T-helper 9 cell (primary cell): ENCODE measurements around the gene IFNG-AS1.

Source experiments
- DNase-seq: peaks from one replicate; pipeline ENCODE4 v3.0.0-alpha.2; 2020

Gene IFNG-AS1

GRCh38 chr12:67996347-67996746, 7.1 kb downstream of the IFNG-AS1 start:
- DNase-seq, result no peak

DNA sequence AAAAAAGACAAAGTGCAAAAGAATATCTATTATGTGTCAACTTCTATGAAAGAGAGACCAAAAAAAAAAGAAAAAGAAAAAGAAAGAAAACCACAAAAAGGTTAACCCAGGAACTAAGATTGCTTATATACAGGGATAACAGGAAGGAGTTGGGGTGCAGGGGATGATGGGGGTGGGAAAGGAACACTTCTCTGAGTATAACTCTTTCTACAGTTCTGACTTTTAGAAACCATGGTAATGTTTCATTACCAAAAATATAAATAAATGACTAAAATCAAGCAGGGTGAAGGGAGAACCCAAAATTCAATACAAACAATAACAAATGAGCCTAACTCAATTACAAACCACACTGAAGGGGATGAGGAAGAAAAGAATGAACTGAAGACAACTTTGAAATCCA, 9.1 kb downstream of the IFNG-AS1 start:
- no peak for DNase-seq

DNA sequence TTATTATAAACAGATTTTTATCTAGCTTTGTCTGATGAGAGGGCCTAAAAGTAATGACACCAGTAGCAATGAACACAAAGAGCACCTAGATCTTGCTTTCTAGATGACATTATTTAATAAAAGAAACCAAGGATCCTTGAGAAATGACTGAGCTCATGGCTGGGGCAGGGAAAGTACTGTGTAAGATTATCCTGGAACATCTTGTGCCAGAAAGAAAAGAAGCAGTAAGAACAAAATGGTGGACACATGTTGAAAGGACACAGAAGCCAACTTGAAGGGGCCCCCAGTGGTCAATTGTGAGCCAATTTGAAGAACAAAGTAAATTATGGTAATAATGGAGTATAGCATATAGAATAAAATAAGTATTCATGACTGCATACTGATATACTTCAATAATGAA, 10.0 kb downstream of the IFNG-AS1 start:
- no peak for DNase-seq

- no peak for DNase-seq
Measured at GRCh38 chr12:68001486-68002466, 12.5 kb downstream of the IFNG-AS1 start.

DNA sequence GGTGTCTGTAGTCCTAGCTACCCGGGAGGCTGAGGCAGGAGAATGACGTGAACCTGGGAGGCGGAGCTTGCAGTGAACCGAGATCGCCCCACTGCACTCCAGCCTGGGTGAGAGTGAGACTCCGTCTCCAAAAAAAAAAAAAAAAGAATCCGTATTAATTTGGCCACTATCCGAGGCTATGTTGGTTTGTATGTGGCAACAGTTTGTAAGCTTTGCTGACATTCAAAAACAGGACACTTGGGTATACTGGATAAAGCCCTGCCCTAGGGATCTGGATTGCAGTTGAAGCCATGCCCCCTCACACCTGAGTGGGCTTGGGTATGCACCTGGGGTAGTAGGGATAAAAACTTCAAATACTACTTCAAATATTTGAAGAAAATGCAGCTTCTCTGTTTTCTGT, 14.5 kb downstream of the IFNG-AS1 start:
- DNase-seq, result no peak

- no peak for DNase-seq
Measured at GRCh38 chr12:68007033-68007432, 17.8 kb downstream of the IFNG-AS1 start.

DNA sequence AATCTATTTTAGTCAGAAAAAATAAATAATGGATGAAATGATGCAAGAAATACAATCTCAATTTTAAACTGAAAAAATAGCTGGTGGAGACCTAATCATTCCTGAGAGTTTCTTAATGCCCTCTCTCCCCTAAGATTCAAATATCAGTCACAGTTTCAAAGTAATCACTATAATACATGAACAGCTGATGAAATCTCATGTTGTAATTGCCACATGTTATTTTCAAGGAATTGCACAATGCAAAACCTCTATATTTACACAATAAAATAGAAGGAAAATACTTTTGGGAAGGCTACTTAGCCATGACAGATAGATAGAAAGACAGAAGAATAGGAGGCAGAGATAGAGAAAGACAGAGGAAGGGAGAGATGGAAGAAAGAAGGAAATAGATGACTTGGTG, 18.2 kb downstream of the IFNG-AS1 start:
- no peak for DNase-seq

DNA sequence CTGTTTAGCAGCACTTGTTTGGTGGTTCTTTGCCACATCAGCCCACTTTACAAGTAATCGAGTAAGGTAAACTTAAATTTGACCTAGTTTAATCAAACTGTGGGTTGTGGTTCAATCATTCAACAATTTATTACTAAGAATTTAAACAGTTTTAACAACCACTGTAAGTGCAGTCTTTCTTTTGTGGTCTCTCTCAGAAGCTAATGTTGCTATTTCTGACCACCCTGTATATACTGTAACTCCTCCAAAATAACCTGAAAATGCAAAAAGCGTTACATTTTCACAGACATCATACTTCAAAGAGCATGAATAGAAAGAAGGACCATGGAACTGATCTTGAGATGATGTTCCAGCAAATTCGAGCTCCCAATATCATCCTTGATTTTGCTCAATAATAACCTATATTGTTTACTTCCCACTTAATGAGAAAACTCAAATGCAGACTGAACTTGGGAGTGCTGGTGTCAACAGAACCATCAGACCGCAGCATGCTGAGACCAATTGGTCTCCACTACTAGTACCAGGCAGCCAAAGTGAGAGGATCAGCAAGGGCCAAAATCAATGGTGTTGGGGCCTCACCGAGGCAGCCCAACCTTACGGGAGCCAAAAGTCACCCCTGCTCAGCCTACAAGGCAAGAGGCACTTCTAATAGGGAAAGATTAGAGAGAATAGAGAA, 22.1 kb downstream of the IFNG-AS1 start:
- DNase-seq, result no peak

DNA sequence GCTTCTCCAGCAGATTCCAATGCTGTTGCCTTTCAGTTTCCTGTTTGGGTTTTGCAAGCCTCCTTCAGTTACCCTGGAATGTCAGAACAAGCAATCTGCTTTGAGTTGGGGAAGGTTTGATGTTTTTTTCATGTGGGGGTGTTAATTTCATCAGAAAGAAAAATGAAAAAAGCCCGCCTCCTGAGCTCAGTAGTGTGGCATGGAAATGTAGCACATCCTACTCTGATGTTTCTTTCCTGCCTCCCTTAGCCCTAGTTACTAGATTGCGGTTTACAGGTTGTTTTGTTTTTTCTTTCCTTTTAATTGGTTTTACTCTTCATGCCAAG, 22.6 kb downstream of the IFNG-AS1 start:
- no peak for DNase-seq

DNA sequence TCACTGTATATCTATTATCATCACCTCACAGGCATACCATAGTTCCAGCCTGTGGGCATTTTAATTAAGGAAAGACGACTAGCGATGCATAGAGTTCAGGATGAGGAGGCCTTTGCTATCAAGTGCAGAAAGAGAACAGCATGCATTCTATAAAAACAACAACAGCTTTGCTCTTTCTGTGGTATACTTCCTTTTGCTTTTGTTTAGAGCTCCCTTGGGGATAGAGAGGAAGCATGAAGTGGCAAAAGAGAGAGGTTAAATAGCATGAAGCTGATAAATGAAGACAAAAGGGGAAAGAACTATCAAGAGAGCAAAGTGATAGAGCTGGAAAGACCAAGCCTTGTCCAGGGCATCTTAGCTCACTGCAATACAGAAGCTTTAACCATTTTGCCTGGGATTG, 23.5 kb downstream of the IFNG-AS1 start:
- DNase-seq, result no peak

DNA sequence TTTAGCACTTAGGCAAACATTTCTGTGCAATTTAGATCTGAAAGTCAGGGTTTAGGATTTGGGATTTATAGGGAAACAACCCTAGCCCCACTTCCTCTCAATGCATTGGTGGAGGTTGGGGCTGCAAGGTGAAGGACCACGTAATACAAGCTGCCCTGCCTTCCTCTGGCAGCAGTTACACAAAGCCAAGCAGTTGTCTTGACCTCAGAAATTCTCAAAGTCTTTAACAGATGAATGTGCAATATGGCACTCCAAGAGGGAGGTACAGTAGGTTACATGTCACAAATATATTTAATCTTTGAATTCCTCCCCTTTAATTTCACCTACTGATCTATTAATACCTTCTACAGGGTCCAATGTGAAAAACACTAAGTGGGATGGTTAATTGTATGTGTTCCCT, 23.9 kb downstream of the IFNG-AS1 start:
- no peak for DNase-seq

- no peak for DNase-seq
Measured at GRCh38 chr12:68016136-68016535, 26.9 kb downstream of the IFNG-AS1 start.

- DNase-seq, result no peak
Measured at GRCh38 chr12:68018315-68018714, 29.1 kb downstream of the IFNG-AS1 start.

GRCh38 chr12:68020049-68020448, 30.8 kb downstream of the IFNG-AS1 start:
- DNase-seq, result no peak

DNA sequence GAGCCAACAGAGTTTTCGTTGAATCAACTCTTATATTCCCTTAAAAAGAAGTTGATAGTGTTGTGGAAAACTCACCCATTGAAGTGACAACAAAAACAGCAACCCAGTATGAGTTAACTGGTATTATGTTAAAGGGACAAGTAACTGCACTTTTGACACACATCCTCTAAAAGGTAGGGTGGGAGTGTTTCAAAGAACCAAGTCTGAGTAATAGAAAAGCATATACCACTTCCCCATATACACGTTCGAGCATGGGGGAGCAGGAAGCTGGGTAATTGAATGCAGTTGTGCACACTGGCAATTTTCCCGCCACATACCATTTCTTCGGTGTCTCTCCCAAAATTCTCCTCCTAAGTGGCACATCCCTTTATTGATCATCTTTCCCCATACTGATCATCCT, 31.5 kb downstream of the IFNG-AS1 start:
- no peak for DNase-seq

DNA sequence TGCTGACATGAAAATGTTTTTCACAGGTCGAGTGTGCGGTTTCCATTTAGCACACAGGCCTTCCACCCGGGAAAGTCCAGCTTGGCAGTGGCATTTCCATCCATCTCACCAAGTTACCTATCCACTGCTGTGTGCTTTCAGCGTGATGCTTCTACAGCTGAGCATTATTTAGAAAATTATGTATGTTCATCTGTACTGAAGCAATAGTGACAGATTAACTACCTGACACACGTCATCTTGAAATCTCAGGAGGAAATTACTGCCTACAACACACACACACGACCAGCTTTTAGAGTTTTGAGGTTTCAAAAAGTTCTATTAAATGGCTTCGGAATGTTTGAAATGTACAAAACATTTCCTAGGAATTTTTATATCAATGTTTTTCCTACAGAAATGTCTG, 39.4 kb downstream of the IFNG-AS1 start:
- no peak for DNase-seq

GRCh38 chr12:68030248-68030647, 41.0 kb downstream of the IFNG-AS1 start:
- DNase-seq, result no peak

DNA sequence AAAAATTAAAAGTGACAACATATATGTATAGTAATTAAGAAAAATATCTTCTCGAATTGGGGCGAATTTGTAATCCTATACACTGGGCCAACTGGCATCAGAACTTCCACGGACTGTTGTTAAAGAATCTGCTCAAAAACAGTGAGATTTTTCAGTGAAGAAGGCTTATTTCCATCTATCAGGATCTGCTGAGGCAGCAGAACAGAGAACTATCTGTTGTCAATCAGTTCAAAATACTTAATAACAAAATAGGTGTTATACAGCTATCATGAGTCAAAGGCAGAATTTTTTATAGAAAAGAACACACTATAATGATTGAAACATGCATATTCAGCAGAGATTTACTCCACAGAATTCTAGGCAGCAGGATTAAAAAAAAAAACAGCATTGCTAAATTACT, 41.9 kb downstream of the IFNG-AS1 start:
- no peak for DNase-seq

- DNase-seq, result no peak
Measured at GRCh38 chr12:68031881-68032739, 42.9 kb downstream of the IFNG-AS1 start.

DNA sequence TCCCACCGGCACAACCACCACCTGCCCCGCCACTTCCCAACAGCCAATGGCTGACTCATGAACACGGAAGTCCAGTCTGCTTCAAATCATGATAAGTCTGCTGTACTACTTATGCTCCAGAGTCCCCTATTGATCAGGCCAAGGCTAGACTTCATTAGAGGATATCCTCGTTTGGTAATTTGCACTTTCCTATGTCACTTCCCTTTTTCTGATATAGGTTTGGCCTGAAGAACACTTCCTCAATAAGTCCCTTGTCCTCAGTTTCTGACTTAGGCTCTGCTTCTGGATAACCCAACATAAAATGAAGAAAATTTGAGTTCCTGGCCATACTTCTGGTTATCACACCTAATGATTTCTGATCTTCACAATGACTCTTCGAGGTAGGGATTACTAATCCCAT, 45.3 kb downstream of the IFNG-AS1 start:
- no peak for DNase-seq

- no peak for DNase-seq
Measured at GRCh38 chr12:68036642-68037041, 47.4 kb downstream of the IFNG-AS1 start.

GRCh38 chr12:68037616-68038255, 48.5 kb downstream of the IFNG-AS1 start:
- no peak for DNase-seq

GRCh38 chr12:68038650-68039049, 49.4 kb downstream of the IFNG-AS1 start:
- DNase-seq, result no peak
